ENCODE results near the gene ADARB2. TPM values are rescaled to one million over a fixed set of nuclear protein-coding genes. Genes with fewer than 3 reads are reported as not detected.
A peak's percentile ranks its signal among the peaks of the same experiment; 100 is the strongest.

The ADARB2 gene
- total RNA-seq, 1 donor from 2014 or later, result 0.80 TPM

GRCh38 chr10:1376384-1376945 is 360.9 kb downstream of the ADARB2 start:
- ATAC-seq, result no peak
- intact Hi-C loops (cut with DNase I), result no loop called here
- no peak for TF ChIP-seq CTCF (IDR thresholded peaks at IDR 0.05)

GRCh38 chr10:1375346-1376170 is 361.8 kb downstream of the ADARB2 start:
- peak in 1 of 2 donors; percentile 13 for ATAC-seq

More at GRCh38 chr10:1376384-1376945, 360.9 kb downstream of the ADARB2 start:
- Histone ChIP-seq H3K36me3 (no peaks in the 10 kb centered on the region), H3K9me3 (no peaks in the 10 kb centered on the region), H3K27me3 (ENCODE audit: low read depth) (peaks cover 18% of the 10 kb centered on the region), H3K4me1 (no peaks in the 10 kb centered on the region), H3K27ac (no peak overlapping the region), H3K4me3 (no peak overlapping the region)
- no peak for DNase-seq

GRCh38 chr10:1374511-1375345 is 362.6 kb downstream of the ADARB2 start:
- Histone ChIP-seq H3K36me3 (no peaks in the 10 kb centered on the region), H3K4me3 (no peak overlapping the region), H3K9me3 (no peaks in the 10 kb centered on the region), H3K4me1 (no peaks in the 10 kb centered on the region), H3K27ac (no peak overlapping the region), H3K27me3 (ENCODE audit: low read depth) (peaks cover 21% of the 10 kb centered on the region)
- DNase-seq (no peak), ATAC-seq (no peak)
- TF ChIP-seq CTCF (IDR thresholded peaks at IDR 0.05), result no peak
- intact Hi-C loops (cut with DNase I), result no loop called here

More at GRCh38 chr10:1375346-1376170, 361.8 kb downstream of the ADARB2 start:
- TF ChIP-seq CTCF (IDR thresholded peaks at IDR 0.05), result no peak
- no peak overlapping the region for H3K27ac ChIP-seq
- no peaks in the 10 kb centered on the region for H3K4me1 ChIP-seq
- H3K9me3 ChIP-seq, result no peaks in the 10 kb centered on the region
- no peaks in the 10 kb centered on the region for H3K36me3 ChIP-seq
- no peak overlapping the region for H3K4me3 ChIP-seq
- intact Hi-C loops (cut with DNase I), result no loop called here
- peaks cover 18% of the 10 kb centered on the region for H3K27me3 ChIP-seq (ENCODE audit: low read depth)
- no peak for DNase-seq

- no peaks in the 10 kb centered on the region for H3K36me3 ChIP-seq
- H3K4me1 ChIP-seq, result no peaks in the 10 kb centered on the region
- no peak overlapping the region for H3K27ac ChIP-seq
- no peak overlapping the region for H3K4me3 ChIP-seq
- peaks cover 21% of the 10 kb centered on the region for H3K27me3 ChIP-seq (ENCODE audit: low read depth)
- DNase-seq (no peak), ATAC-seq (no peak)
- no peaks in the 10 kb centered on the region for H3K9me3 ChIP-seq
- TF ChIP-seq CTCF (IDR thresholded peaks at IDR 0.05), result no peak
- intact Hi-C loops (cut with DNase I), result no loop called here
Measured at GRCh38 chr10:1373287-1373686, 364.0 kb downstream of the ADARB2 start.

GRCh38 chr10:1372212-1372611 is 365.1 kb downstream of the ADARB2 start:
- Histone ChIP-seq H3K4me3 (no peak overlapping the region), H3K36me3 (no peaks in the 10 kb centered on the region), H3K27ac (no peak overlapping the region), H3K27me3 (ENCODE audit: low read depth) (peaks cover 15% of the 10 kb centered on the region), H3K9me3 (no peaks in the 10 kb centered on the region), H3K4me1 (no peaks in the 10 kb centered on the region)
- intact Hi-C loops (cut with DNase I), result no loop called here
- ATAC-seq, result no peak
- no peak for DNase-seq
- TF ChIP-seq CTCF (IDR thresholded peaks at IDR 0.05), result no peak
